Right cardiac atrium (tissue), 5 donors: ENCODE results near the gene CCSER1. TPM values are rescaled to one million over a fixed set of nuclear protein-coding genes. Genes with fewer than 3 reads are reported as not detected.

Source experiments
- ATAC-seq, 2 donors: fragments of 200-7000 bp; cut with Tn5 transposase; one replicate each; pipeline versions ENCODE4 v1.8.0 to v1.9.1; 2020; ENCODE audit warnings: moderate library complexity in 2 of 2, mild to moderate bottlenecking in 1 of 2
- DNase-seq, 3 donors: peaks; one replicate each; pipeline ENCODE4 v3.0.0-alpha.2; 2020
- H3K27ac ChIP-seq: one replicate; pipeline ENCODE4 v1.5.1; 2013; ENCODE audit warnings: mild to moderate bottlenecking, low read length, control low read depth, moderate library complexity
- H3K27me3 ChIP-seq: one replicate; pipeline ENCODE4 v1.6.1; 2013; ENCODE audit not compliant: control insufficient read depth, insufficient read depth
- H3K4me1 ChIP-seq: one replicate; pipeline ENCODE4 v1.6.1; 2013; ENCODE audit warnings: low read length; ENCODE audit not compliant: control insufficient read depth, insufficient read depth
- H3K4me3 ChIP-seq: one replicate; pipeline ENCODE4 v1.5.1; 2013; ENCODE audit warnings: low read length, control low read depth
- H3K9me3 ChIP-seq: one replicate; pipeline ENCODE4 v1.6.1; 2013; ENCODE audit warnings: low read length; ENCODE audit not compliant: control insufficient read depth
- WGBS: extraction: QIAGEN DNeasy Blood & Tissue Kit; methylation state at CpG from one replicate; pipeline ENCODE4 v1.1.7; 2013; 5-methylcytosine and 5-hydroxymethylcytosine counted together
- intact Hi-C, 4 donors: fragments of 100-400 bp; cut with DNase I; formaldehyde crosslinking; loops; one replicate each; pipeline versions ENCODE4 v1.11.0 to v1.14.0; 2022 to 2023
- polyA plus RNA-seq: library from polyadenylated mRNA; stranded (reverse); fragments of 200-250 nt; gene quantifications from one replicate; pipeline ENCODE4 v1.2.3, GENCODE V29; 2013
- total RNA-seq, 4 donors: library from RNA; stranded (reverse); fragmentation: NEBNext Ultra II Directional; extraction: Animal tissue kit (Norgen Biotek cat#: 25700); gene quantifications; one replicate each; pipeline ENCODE4 v1.2.1, GENCODE V29; 2021
- donor health status: healthy with polysubstance abuse.
- donor health status: DM: no; HTN: yes; CAD: no.
- donor health status: DM: no; HTN: no; CAD: no.
- donor health status: DM: no; HTN: yes; CAD: no; lungs with severe emphysema.
- donor health status: DM: yes; HTN: yes; CAD: no.

The CCSER1 gene
- total and polyA plus RNA-seq, 5 donors, result 2.7 to 12.9 (median 10.4) TPM

GRCh38 chr4:90240333-90240732 is 113.1 kb downstream of the CCSER1 start:
- Histone ChIP-seq H3K27me3 (no peaks in the 10 kb centered on the region), H3K4me3 (no peak overlapping the region), H3K4me1 (no peaks in the 10 kb centered on the region), H3K9me3 (no peaks in the 10 kb centered on the region), H3K27ac (no peak overlapping the region)
- no peak for ATAC-seq
- 68% methylated on average over 1 of the region's 1 CpG for WGBS
- no peak for DNase-seq
- intact Hi-C loops, result no loop called here

GRCh38 chr4:90241008-90241407 is 113.8 kb downstream of the CCSER1 start:
- no peaks in the 10 kb centered on the region for H3K27me3 ChIP-seq
- no peaks in the 10 kb centered on the region for H3K4me1 ChIP-seq
- intact Hi-C loops, result no loop called here
- no peaks in the 10 kb centered on the region for H3K9me3 ChIP-seq
- 95% methylated on average over 3 of the region's 3 CpGs for WGBS
- ATAC-seq (no peak), DNase-seq (no peak)
- H3K4me3 ChIP-seq, result no peak overlapping the region
- no peak overlapping the region for H3K27ac ChIP-seq

- Histone ChIP-seq H3K4me1 (no peaks in the 10 kb centered on the region), H3K9me3 (no peaks in the 10 kb centered on the region), H3K27me3 (no peaks in the 10 kb centered on the region), H3K4me3 (no peak overlapping the region), H3K27ac (no peak overlapping the region)
- intact Hi-C loops, result no loop called here
- 41% methylated on average over 1 of the region's 1 CpG for WGBS
- no peak for ATAC-seq
- DNase-seq, result no peak
Measured at GRCh38 chr4:90245837-90246236, 118.6 kb downstream of the CCSER1 start.

GRCh38 chr4:90246816-90247215 is 119.6 kb downstream of the CCSER1 start:
- Histone ChIP-seq H3K9me3 (no peaks in the 10 kb centered on the region), H3K27me3 (no peaks in the 10 kb centered on the region), H3K4me3 (no peak overlapping the region), H3K27ac (no peak overlapping the region), H3K4me1 (no peaks in the 10 kb centered on the region)
- DNase-seq (no peak), ATAC-seq (no peak)
- 71% methylated on average over 3 of the region's 3 CpGs for WGBS
- intact Hi-C loops, result no loop called here

GRCh38 chr4:90254357-90254756 is 127.2 kb downstream of the CCSER1 start:
- 76% methylated on average over 2 of the region's 2 CpGs for WGBS
- Histone ChIP-seq H3K4me1 (no peaks in the 10 kb centered on the region), H3K4me3 (no peak overlapping the region), H3K9me3 (no peaks in the 10 kb centered on the region), H3K27ac (no peak overlapping the region), H3K27me3 (no peaks in the 10 kb centered on the region)
- DNase-seq (no peak), ATAC-seq (no peak)
- intact Hi-C loops, result no loop called here

- H3K27ac ChIP-seq, result no peak overlapping the region
- no peak for ATAC-seq
- H3K4me3 ChIP-seq, result no peak overlapping the region
- H3K27me3 ChIP-seq, result no peaks in the 10 kb centered on the region
- no peaks in the 10 kb centered on the region for H3K9me3 ChIP-seq
- H3K4me1 ChIP-seq, result no peaks in the 10 kb centered on the region
- intact Hi-C loops, result no loop called here
- WGBS, result 45% methylated on average over 1 of the region's 1 CpG
- no peak for DNase-seq
Measured at GRCh38 chr4:90274175-90274574, 147.0 kb downstream of the CCSER1 start.

- Histone ChIP-seq H3K27ac (no peak overlapping the region), H3K4me1 (no peaks in the 10 kb centered on the region), H3K27me3 (no peaks in the 10 kb centered on the region), H3K9me3 (no peaks in the 10 kb centered on the region), H3K4me3 (no peak overlapping the region)
- no peak for ATAC-seq
- WGBS, result 53% methylated on average over 3 of the region's 3 CpGs
- intact Hi-C loops, result loop anchor here in 1 of 4 donors (10.0 kb wide), 1 partner anchor 156 kb away; the partner anchor contains the start of gene CCSER1
- DNase-seq, result no peak
Measured at GRCh38 chr4:90280954-90281353, 153.8 kb downstream of the CCSER1 start.

- H3K9me3 ChIP-seq, result no peaks in the 10 kb centered on the region
- ATAC-seq (no peak), DNase-seq (no peak)
- WGBS, result 74% methylated on average over 5 of the region's 5 CpGs
- H3K27ac ChIP-seq, result no peak overlapping the region
- intact Hi-C loops, result loop anchor here in 1 of 4 donors (10.0 kb wide), 1 partner anchor 157 kb away; the partner anchor contains the start of gene CCSER1
- no peak overlapping the region for H3K4me3 ChIP-seq
- H3K4me1 ChIP-seq, result no peaks in the 10 kb centered on the region
- no peaks in the 10 kb centered on the region for H3K27me3 ChIP-seq
Measured at GRCh38 chr4:90281541-90282355, 154.6 kb downstream of the CCSER1 start.

GRCh38 chr4:90290345-90290744 is 163.2 kb downstream of the CCSER1 start:
- Histone ChIP-seq H3K4me3 (no peak overlapping the region), H3K4me1 (no peaks in the 10 kb centered on the region), H3K27ac (no peak overlapping the region), H3K27me3 (no peaks in the 10 kb centered on the region), H3K9me3 (no peaks in the 10 kb centered on the region)
- intact Hi-C loops, result loop anchor here in 1 of 4 donors (10.0 kb wide), 1 partner anchor 266 kb away; no protein-coding TSS in a partner anchor
- no peak for DNase-seq
- no peak for ATAC-seq
- 78% methylated on average over 4 of the region's 4 CpGs for WGBS

- ATAC-seq, result no peak
- H3K9me3 ChIP-seq, result no peaks in the 10 kb centered on the region
- intact Hi-C loops, result loop anchor here in 1 of 4 donors (10.0 kb wide), 1 partner anchor 268 kb away; no protein-coding TSS in a partner anchor
- no peaks in the 10 kb centered on the region for H3K27me3 ChIP-seq
- no peak for DNase-seq
- H3K4me3 ChIP-seq, result no peak overlapping the region
- no peaks in the 10 kb centered on the region for H3K4me1 ChIP-seq
- no peak overlapping the region for H3K27ac ChIP-seq
Measured at GRCh38 chr4:90292438-90292837, 165.2 kb downstream of the CCSER1 start.

GRCh38 chr4:90293320-90293719 is 166.1 kb downstream of the CCSER1 start:
- H3K27me3 ChIP-seq, result no peaks in the 10 kb centered on the region
- no peak overlapping the region for H3K27ac ChIP-seq
- DNase-seq (no peak), ATAC-seq (no peak)
- WGBS, result 28% methylated on average over 2 of the region's 2 CpGs
- intact Hi-C loops, result loop anchor here in 1 of 4 donors (10.0 kb wide), 1 partner anchor 269 kb away; no protein-coding TSS in a partner anchor
- H3K4me3 ChIP-seq, result no peak overlapping the region
- H3K4me1 ChIP-seq, result no peaks in the 10 kb centered on the region
- no peaks in the 10 kb centered on the region for H3K9me3 ChIP-seq
